ENCODE measurements around the gene UBXN6.
A peak's percentile ranks its signal among the peaks of the same experiment; 100 is the strongest.

The UBXN6 gene

GRCh38 chr19:4472174-4472974, 14.8 kb upstream of the UBXN6 start, which contains the start of gene HDGFL2:
Gene HDGFL2 (plus strand): TSS chr19:4472297. CDS start chr19:4472351, 54 bp downstream.
- peak within 1 kb of the TSS; percentile 77 for H3K4me3 ChIP-seq (ENCODE audit: low read length)
- DNase-seq (ENCODE audit: low read depth), result no peak
- TF ChIP-seq CTCF (IDR thresholded peaks at IDR 0.05; ENCODE audit: insufficient read depth, low read depth, low read length, missing control alignments), result no peak

- H3K4me3 ChIP-seq (ENCODE audit: low read length), result peak overlapping the region; percentile 67
- no peak for TF ChIP-seq CTCF (IDR thresholded peaks at IDR 0.05; ENCODE audit: insufficient read depth, low read depth, low read length, missing control alignments)
- peak; percentile 100 for DNase-seq (ENCODE audit: low read depth)
Measured at GRCh38 chr19:4471403-4472173, 14.0 kb upstream of the UBXN6 start.

DNA sequence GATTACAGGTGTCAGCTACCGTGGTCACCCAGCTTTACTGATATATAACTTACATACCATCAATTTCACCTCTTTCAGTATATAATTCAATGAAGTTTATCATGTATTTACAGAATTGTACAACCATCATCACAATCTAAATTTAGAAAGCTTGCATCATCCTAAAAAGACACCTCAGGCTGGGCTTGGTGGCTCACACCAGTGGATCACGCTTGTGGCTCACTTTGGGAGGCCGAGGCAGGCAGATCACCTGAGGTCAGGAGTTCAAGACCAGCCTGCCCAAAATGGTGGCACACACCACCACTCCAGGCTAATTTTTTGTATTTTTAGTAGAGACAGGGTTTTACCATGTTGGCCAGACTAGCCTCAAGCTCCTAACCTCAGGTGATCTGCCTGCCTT, 10.2 kb upstream of the UBXN6 start:
- no peak for DNase-seq (ENCODE audit: low read depth)
- H3K4me3 ChIP-seq (ENCODE audit: low read length), result no peak overlapping the region
- TF ChIP-seq CTCF (IDR thresholded peaks at IDR 0.05; ENCODE audit: insufficient read depth, low read depth, low read length, missing control alignments), result no peak

GRCh38 chr19:4464815-4465581, 7.4 kb upstream of the UBXN6 start:
- H3K4me3 ChIP-seq (ENCODE audit: low read length), result no peak overlapping the region
- no peak for TF ChIP-seq CTCF (IDR thresholded peaks at IDR 0.05; ENCODE audit: insufficient read depth, low read depth, low read length, missing control alignments)
- no peak for DNase-seq (ENCODE audit: low read depth)

DNA sequence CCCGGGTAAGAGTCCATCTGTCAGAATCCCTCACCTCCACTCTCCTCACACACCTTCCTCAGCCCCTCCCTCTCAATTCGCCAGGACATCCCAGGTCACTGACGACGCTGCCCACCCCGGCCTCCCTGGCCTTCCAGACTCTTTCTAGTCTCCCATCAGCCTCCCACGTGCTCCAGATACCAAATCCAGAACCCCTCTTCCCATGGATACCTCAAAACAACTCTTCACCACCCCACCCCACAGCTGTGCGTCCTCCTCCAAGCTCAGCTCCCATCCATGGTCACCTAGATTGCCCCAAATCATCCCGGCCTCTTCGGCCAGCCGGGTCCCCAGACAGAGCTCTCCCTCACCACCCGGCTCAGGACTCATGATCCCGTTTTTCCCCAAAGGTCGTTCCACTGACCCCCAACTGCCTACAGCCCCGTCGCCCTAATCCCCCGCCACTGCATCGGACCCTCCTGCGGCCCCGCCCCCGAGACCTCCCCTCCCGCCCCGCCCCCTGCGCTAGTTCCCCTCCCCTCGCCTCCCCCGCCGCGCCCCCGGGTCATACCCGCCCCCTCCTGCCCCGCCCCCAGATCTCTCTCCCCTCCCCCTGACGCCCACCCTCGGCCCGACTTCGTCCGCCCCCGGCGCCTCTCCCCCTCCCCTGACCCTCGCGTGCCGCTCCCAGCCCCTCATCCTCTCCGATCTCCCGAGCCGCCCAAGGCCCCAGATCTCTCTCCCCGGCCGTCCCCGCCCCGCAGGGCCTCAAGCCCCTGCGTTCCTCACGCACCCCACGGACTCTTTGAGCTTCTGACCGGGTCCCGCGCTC, 546 bp downstream of the UBXN6 start:
- peak overlapping the region; percentile 84 for H3K4me3 ChIP-seq (ENCODE audit: low read length)
- no peak for TF ChIP-seq CTCF (IDR thresholded peaks at IDR 0.05; ENCODE audit: insufficient read depth, low read depth, low read length, missing control alignments)
- peak; percentile 52 for DNase-seq (ENCODE audit: low read depth)

DNA sequence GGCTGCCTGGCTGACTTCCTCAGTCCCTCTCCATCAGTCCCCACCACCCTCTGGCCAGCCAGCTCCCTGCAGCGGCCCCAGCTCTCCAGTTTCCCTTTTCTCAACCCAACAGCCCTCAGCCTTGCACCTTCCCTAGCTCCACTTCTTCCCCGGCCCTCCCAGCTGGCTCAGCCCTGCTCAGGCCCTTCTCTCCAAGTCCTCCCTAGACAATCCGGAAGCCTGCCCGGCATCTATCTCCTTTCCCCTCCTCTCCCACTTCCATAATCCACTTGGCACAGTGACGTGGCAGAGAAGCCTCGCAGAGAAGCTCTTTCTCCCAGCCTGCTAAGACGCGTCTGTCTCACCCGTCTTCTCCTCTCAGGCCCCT, 1.1 kb downstream of the UBXN6 start:
- H3K4me3 ChIP-seq (ENCODE audit: low read length), result peak overlapping the region; percentile 84
- peak; percentile 70 for DNase-seq (ENCODE audit: low read depth)
- TF ChIP-seq CTCF (IDR thresholded peaks at IDR 0.05; ENCODE audit: insufficient read depth, low read depth, low read length, missing control alignments), result no peak
